Gastrocnemius medialis (tissue), 4 donors: ENCODE results near the gene ZNF277.

Source experiments
- CTCF ChIP-seq, 5 experiments: fragments of 450-650 bp in 3 of 5; fragments of 200-600 bp in 2 of 5; sonication (generic) in 2 of 5; IDR thresholded peaks in 4 of 5; conservative IDR thresholded peaks in 1 of 5; 1 replicate in 4 of 5; 2 replicates in 1 of 5; pipeline ENCODE4 v1.5.1; 2016 to 2019; ENCODE audit warnings: antibody characterized with exemption in 5 of 5, mild to moderate bottlenecking in 3 of 5, moderate library complexity in 3 of 5
- POLR2A ChIP-seq, 2 donors: fragments of 450-650 bp; IDR thresholded peaks; one replicate each; pipeline ENCODE4 v1.6.1; 2017; ENCODE audit warnings: antibody characterized with exemption in 2 of 2, mild to moderate bottlenecking in 2 of 2, moderate library complexity in 2 of 2

GRCh38 chr7:112214883-112215282 is 8.4 kb downstream of the ZNF277 start:
- TF ChIP-seq CTCF (IDR thresholded peaks at IDR 0.05 in 4 of 5, conservative IDR thresholded peaks at IDR 0.05 in 1 of 5) (no peak), POLR2A (IDR thresholded peaks at IDR 0.05) (no peak)
